Prostate gland (tissue), 2 donors: ENCODE measurements around the gene ELK1.

Experiments
- POLR2A ChIP-seq: fragments of 450-650 bp; IDR thresholded peaks from one replicate; pipeline ENCODE4 v1.6.1; 2016; ENCODE audit warnings: antibody characterized with exemption, mild to moderate bottlenecking
- TF ChIP-seq, protein P1 (sequence below), 4 experiments: fragments of 200-600 bp in 2 of 4; fragments of 450-650 bp in 2 of 4; sonication (generic) in 2 of 4; IDR thresholded peaks; 1 replicate in 3 of 4; 2 replicates in 1 of 4; pipeline ENCODE4 v1.5.1; 2016 to 2019; ENCODE audit warnings: antibody characterized with exemption in 4 of 4, mild to moderate bottlenecking in 2 of 4, moderate library complexity in 2 of 4

DNA sequence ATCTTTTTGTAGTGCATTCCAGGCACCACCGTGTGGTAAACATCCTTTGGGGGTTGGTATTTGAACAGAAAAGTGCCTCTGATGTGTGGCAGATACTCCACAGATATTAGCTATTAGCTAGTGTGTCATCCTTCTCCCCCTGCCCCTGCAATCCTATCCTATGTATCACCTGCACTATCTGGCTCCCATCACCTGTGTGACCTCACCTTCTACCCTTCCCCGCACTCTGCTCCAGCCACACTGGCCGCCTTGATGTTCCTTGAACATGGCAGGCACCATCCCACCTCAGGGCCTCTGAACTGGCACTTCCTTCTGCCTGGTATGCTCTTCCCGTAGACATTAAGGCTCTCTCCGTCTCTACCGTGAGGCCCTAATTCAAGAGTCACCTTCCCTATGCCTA lies 3.7 kb downstream of the ELK1 start:
- TF ChIP-seq, protein P1, sequence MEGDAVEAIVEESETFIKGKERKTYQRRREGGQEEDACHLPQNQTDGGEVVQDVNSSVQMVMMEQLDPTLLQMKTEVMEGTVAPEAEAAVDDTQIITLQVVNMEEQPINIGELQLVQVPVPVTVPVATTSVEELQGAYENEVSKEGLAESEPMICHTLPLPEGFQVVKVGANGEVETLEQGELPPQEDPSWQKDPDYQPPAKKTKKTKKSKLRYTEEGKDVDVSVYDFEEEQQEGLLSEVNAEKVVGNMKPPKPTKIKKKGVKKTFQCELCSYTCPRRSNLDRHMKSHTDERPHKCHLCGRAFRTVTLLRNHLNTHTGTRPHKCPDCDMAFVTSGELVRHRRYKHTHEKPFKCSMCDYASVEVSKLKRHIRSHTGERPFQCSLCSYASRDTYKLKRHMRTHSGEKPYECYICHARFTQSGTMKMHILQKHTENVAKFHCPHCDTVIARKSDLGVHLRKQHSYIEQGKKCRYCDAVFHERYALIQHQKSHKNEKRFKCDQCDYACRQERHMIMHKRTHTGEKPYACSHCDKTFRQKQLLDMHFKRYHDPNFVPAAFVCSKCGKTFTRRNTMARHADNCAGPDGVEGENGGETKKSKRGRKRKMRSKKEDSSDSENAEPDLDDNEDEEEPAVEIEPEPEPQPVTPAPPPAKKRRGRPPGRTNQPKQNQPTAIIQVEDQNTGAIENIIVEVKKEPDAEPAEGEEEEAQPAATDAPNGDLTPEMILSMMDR (IDR thresholded peaks at IDR 0.05): no peak
- no peak for TF ChIP-seq POLR2A
